K562 (cell line): ENCODE results near the gene FASTKD3. TPM values are rescaled to one million over a fixed set of nuclear protein-coding genes. Genes with fewer than 3 reads are reported as not detected.

Experiments used
- BCL6 ChIP-seq: fragments of 250-450 bp; sonication (Bioruptor Pico); IDR thresholded peaks from 2 replicates; pipeline ENCODE4 v1.4.0; 2020
- HNRNPH1 ChIP-seq: fragments of 200-400 bp; formaldehyde crosslinking; optimal IDR thresholded peaks from 2 replicates; pipeline ENCODE3; 2017; ENCODE audit warnings: low read depth, mild to moderate bottlenecking, low read length, moderate library complexity
- JUN ChIP-seq, 2 experiments: sonication (generic) in 1 of 2; formaldehyde crosslinking in 1 of 2; IDR thresholded peaks; 2 replicates each; pipeline versions ENCODE4 v1.6.1 to v1.8.0; 2012 to 2022; ENCODE audit warnings: borderline replicate concordance in 2 of 2, mild to moderate bottlenecking in 2 of 2, improper control_type of control experiment in 1 of 2, low read depth in 1 of 2, low read length in 1 of 2, missing genetic modification reagents in 1 of 2
- RAD21 ChIP-seq, 2 experiments: fragments of 250-450 bp in 1 of 2; fragments of 450-650 bp in 1 of 2; sonication (Bioruptor Pico) in 1 of 2; formaldehyde crosslinking in 1 of 2; IDR thresholded peaks in 1 of 2; conservative IDR thresholded peaks in 1 of 2; 2 replicates each; pipeline versions ENCODE4 v1.4.0 to v1.8.0; 2020 to 2022; ENCODE audit warnings: mild to moderate bottlenecking in 2 of 2, moderate library complexity in 1 of 2
- RBM25 ChIP-seq: fragments of 200-400 bp; formaldehyde crosslinking; IDR thresholded peaks from 2 replicates; pipeline ENCODE4 v1.6.1; 2018; ENCODE audit warnings: low read length, low read depth, moderate library complexity; ENCODE audit not compliant: severe bottlenecking
- SRSF7 ChIP-seq: fragments of 200-400 bp; formaldehyde crosslinking; optimal IDR thresholded peaks from 2 replicates; pipeline ENCODE3; 2017; ENCODE audit warnings: mild to moderate bottlenecking, low read depth, low read length
- ZNF232 ChIP-seq: sonication (generic); formaldehyde crosslinking; IDR thresholded peaks from 2 replicates; pipeline ENCODE4 v1.8.0; 2022; ENCODE audit warnings: mild to moderate bottlenecking, missing genetic modification reagents
- ZNF830 ChIP-seq: fragments of 250-450 bp; sonication (Bioruptor Pico); IDR thresholded peaks from 2 replicates; pipeline ENCODE4 v1.5.0; 2021; ENCODE audit warnings: mild to moderate bottlenecking
- polyA plus RNA-seq, 8 experiments: library from polyadenylated mRNA; depleted of rRNA in 4 of 8; stranded (reverse) in 5 of 8; unstranded in 3 of 8; fragments of >200 nt; fragmentation: Nextera tagmentation in 2 of 8; fragmentation: Illumina TruSeq in 1 of 8; extraction: Ambion mirVana in 2 of 8; extraction: Trizol in 1 of 8; gene quantifications; 2 replicates each; pipeline versions ENCODE4 v1.2.1 to v1.2.3, GENCODE V29; 2011 to 2014; ENCODE audit warnings: inconsistent platforms in 1 of 8, missing spikeins in 1 of 8
- total RNA-seq, 7 experiments: library from RNA; depleted of rRNA in 6 of 7; stranded (reverse); fragments of >200 nt in 6 of 7; fragmentation: Illumina TruSeq in 2 of 7; extraction: Trizol in 2 of 7; gene quantifications; 2 replicates each; pipeline versions ENCODE4 v1.2.1 to v1.2.3, GENCODE V29; 2011 to 2021; ENCODE audit warnings: low replicate concordance in 1 of 7
- TF ChIP-seq, protein P1 (sequence below): fragments of 450-650 bp; IDR thresholded peaks from 2 replicates; pipeline ENCODE4 v1.6.1; 2017; ENCODE audit warnings: antibody characterized with exemption, mild to moderate bottlenecking
- TF ChIP-seq, protein P2 (sequence below): fragments of 250-450 bp; sonication (Bioruptor Pico); IDR thresholded peaks from 2 replicates; pipeline ENCODE4 v1.9.0; 2021; ENCODE audit warnings: mild to moderate bottlenecking, inconsistent platforms
- TF ChIP-seq, protein P3 (sequence below), 2 experiments: fragments of 450-650 bp; formaldehyde crosslinking in 1 of 2; IDR thresholded peaks; 2 replicates each; pipeline versions ENCODE4 v1.4.0 to v1.6.1; 2014 to 2020; ENCODE audit warnings: mild to moderate bottlenecking in 2 of 2, borderline replicate concordance in 1 of 2, low read depth in 1 of 2

FASTKD3 gene
- total and polyA plus RNA-seq, 9 of the 15 experiments (the other 6 are each of a cell fraction or from before 2014, with no cell fraction given): 17.1 to 149 (median 47.5) TPM

DNA sequence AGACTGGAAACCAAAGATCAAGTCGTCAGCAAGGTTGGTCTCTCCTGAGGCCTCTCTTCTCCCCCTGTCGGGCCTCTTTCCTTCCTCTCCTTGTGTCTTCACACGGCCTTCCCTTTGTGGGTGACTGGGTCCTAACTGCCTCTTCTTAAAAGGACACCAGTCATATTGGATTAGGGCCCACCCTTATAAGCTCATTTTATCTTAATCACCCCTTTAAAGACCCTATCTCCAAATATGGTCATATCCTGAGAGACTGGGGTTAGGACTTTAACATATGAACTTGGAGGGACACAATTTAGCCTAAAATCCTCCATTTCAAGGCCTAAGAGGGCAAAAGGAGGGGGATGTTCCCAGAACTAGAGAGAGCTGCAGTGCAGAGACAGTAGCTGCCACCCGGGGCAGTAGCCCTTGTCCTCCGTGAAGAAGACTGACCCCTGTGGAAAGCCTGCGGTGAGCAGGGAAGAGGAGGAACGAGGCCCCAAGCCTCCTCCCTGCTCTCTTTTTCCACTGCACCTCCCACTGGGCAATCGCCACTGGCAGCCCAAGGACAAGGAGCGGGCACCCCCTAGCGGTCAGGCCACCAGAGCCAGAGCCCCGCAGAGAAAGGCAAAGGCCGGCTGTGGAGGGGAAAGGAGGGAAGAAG, 52.8 kb downstream of the FASTKD3 start (continued):
- TF ChIP-seq HNRNPH1 (no peak), SRSF7 (no peak), RAD21 (CRISPR knock-in tag; conservative IDR thresholded peaks at IDR 0.05 in 1 of 2, IDR thresholded peaks at IDR 0.05 in 1 of 2) (peak; percentile 71 to 87), BCL6 (CRISPR knock-in tag) (no peak), RBM25 (no peak), ZNF830 (CRISPR knock-in tag) (0 out of 2 replicates have a peak, but pooled peaks have one; percentile 30), ZNF232 (CRISPR knock-in tag) (no peak), JUN (IDR thresholded peaks at IDR 0.05; ENCODE audit: borderline replicate concordance, low read depth, low read length) (no peak), JUN (CRISPR knock-in tag; IDR thresholded peaks at IDR 0.05; ENCODE audit: borderline replicate concordance) (no peak)
- TF ChIP-seq, protein P1, sequence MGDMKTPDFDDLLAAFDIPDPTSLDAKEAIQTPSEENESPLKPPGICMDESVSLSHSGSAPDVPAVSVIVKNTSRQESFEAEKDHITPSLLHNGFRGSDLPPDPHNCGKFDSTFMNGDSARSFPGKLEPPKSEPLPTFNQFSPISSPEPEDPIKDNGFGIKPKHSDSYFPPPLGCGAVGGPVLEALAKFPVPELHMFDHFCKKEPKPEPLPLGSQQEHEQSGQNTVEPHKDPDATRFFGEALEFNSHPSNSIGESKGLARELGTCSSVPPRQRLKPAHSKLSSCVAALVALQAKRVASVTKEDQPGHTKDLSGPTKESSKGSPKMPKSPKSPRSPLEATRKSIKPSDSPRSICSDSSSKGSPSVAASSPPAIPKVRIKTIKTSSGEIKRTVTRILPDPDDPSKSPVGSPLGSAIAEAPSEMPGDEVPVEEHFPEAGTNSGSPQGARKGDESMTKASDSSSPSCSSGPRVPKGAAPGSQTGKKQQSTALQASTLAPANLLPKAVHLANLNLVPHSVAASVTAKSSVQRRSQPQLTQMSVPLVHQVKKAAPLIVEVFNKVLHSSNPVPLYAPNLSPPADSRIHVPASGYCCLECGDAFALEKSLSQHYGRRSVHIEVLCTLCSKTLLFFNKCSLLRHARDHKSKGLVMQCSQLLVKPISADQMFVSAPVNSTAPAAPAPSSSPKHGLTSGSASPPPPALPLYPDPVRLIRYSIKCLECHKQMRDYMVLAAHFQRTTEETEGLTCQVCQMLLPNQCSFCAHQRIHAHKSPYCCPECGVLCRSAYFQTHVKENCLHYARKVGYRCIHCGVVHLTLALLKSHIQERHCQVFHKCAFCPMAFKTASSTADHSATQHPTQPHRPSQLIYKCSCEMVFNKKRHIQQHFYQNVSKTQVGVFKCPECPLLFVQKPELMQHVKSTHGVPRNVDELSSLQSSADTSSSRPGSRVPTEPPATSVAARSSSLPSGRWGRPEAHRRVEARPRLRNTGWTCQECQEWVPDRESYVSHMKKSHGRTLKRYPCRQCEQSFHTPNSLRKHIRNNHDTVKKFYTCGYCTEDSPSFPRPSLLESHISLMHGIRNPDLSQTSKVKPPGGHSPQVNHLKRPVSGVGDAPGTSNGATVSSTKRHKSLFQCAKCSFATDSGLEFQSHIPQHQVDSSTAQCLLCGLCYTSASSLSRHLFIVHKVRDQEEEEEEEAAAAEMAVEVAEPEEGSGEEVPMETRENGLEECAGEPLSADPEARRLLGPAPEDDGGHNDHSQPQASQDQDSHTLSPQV: no peak
- TF ChIP-seq, protein P2, sequence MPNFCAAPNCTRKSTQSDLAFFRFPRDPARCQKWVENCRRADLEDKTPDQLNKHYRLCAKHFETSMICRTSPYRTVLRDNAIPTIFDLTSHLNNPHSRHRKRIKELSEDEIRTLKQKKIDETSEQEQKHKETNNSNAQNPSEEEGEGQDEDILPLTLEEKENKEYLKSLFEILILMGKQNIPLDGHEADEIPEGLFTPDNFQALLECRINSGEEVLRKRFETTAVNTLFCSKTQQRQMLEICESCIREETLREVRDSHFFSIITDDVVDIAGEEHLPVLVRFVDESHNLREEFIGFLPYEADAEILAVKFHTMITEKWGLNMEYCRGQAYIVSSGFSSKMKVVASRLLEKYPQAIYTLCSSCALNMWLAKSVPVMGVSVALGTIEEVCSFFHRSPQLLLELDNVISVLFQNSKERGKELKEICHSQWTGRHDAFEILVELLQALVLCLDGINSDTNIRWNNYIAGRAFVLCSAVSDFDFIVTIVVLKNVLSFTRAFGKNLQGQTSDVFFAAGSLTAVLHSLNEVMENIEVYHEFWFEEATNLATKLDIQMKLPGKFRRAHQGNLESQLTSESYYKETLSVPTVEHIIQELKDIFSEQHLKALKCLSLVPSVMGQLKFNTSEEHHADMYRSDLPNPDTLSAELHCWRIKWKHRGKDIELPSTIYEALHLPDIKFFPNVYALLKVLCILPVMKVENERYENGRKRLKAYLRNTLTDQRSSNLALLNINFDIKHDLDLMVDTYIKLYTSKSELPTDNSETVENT (CRISPR knock-in tag): no peak
- TF ChIP-seq, protein P3, sequence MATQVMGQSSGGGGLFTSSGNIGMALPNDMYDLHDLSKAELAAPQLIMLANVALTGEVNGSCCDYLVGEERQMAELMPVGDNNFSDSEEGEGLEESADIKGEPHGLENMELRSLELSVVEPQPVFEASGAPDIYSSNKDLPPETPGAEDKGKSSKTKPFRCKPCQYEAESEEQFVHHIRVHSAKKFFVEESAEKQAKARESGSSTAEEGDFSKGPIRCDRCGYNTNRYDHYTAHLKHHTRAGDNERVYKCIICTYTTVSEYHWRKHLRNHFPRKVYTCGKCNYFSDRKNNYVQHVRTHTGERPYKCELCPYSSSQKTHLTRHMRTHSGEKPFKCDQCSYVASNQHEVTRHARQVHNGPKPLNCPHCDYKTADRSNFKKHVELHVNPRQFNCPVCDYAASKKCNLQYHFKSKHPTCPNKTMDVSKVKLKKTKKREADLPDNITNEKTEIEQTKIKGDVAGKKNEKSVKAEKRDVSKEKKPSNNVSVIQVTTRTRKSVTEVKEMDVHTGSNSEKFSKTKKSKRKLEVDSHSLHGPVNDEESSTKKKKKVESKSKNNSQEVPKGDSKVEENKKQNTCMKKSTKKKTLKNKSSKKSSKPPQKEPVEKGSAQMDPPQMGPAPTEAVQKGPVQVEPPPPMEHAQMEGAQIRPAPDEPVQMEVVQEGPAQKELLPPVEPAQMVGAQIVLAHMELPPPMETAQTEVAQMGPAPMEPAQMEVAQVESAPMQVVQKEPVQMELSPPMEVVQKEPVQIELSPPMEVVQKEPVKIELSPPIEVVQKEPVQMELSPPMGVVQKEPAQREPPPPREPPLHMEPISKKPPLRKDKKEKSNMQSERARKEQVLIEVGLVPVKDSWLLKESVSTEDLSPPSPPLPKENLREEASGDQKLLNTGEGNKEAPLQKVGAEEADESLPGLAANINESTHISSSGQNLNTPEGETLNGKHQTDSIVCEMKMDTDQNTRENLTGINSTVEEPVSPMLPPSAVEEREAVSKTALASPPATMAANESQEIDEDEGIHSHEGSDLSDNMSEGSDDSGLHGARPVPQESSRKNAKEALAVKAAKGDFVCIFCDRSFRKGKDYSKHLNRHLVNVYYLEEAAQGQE (IDR thresholded peaks at IDR 0.05; ENCODE audit: borderline replicate concordance): peak; percentile 42; the same call in 1 of the 2 replicates
- TF ChIP-seq, protein P3 (CRISPR knock-in tag; IDR thresholded peaks at IDR 0.05; ENCODE audit: low read depth): no peak
